Karpas-422 (cell line): Measurements from ENCODE around the gene TRIB2. TPM values are rescaled to one million over a fixed set of nuclear protein-coding genes. Genes with fewer than 3 reads are reported as not detected.

ENCODE experiments used
- DNase-seq: peaks from one replicate; pipeline ENCODE4 v3.0.0-alpha.2; 2015
- H2AFZ ChIP-seq: fragments of 200-600 bp; sonication (generic); 2 replicates; pipeline ENCODE4 v1.6.1; 2014; ENCODE audit warnings: antibody characterized with exemption, low read length, mixed read lengths
- H3K27ac ChIP-seq: fragments of 200-600 bp; sonication (generic); 2 replicates; pipeline ENCODE4 v1.5.1; 2014; ENCODE audit warnings: mild to moderate bottlenecking, low read length, moderate library complexity
- H3K27me3 ChIP-seq: fragments of 200-600 bp; sonication (generic); 2 replicates; pipeline ENCODE4 v1.6.1; 2014; ENCODE audit warnings: low read length, mixed read lengths
- H3K36me3 ChIP-seq: fragments of 200-600 bp; sonication (generic); 2 replicates; pipeline ENCODE4 v1.6.1; 2014; ENCODE audit warnings: low read length, mixed read lengths; ENCODE audit not compliant: insufficient read depth
- H3K4me1 ChIP-seq: fragments of 200-600 bp; sonication (generic); 2 replicates; pipeline ENCODE4 v1.6.1; 2014; ENCODE audit warnings: mild to moderate bottlenecking, low read length, mixed read lengths
- H3K4me2 ChIP-seq: fragments of 200-600 bp; sonication (generic); 2 replicates; pipeline ENCODE4 v1.6.1; 2014; ENCODE audit warnings: low read length, low read depth, mild to moderate bottlenecking; ENCODE audit not compliant: poor library complexity, severe bottlenecking
- H3K4me3 ChIP-seq: fragments of 200-600 bp; sonication (generic); 2 replicates; pipeline ENCODE4 v1.5.1; 2014; ENCODE audit warnings: mild to moderate bottlenecking, antibody characterized with exemption, low read length, mixed read lengths
- H3K79me2 ChIP-seq: fragments of 200-600 bp; sonication (generic); 2 replicates; pipeline ENCODE4 v1.6.1; 2014; ENCODE audit warnings: mild to moderate bottlenecking, low read length, mixed read lengths
- H3K9ac ChIP-seq: fragments of 200-600 bp; sonication (generic); 2 replicates; pipeline ENCODE4 v1.6.0; 2014; ENCODE audit warnings: low read length
- H3K9me2 ChIP-seq: fragments of 200-600 bp; sonication (generic), shearing (Covaris generic); replicated peaks from 2 replicates; pipeline ENCODE4 v1.6.0; 2014; ENCODE audit warnings: mild to moderate bottlenecking, low read length, moderate library complexity; ENCODE audit not compliant: insufficient read depth
- H3K9me3 ChIP-seq: fragments of 300-700, 200-600 bp; sonication (generic); 2 replicates; pipeline ENCODE4 v1.6.1; 2014; ENCODE audit warnings: low read length, mixed read lengths
- H4K20me1 ChIP-seq: fragments of 200-600 bp; sonication (generic); 2 replicates; pipeline ENCODE4 v1.6.1; 2014; ENCODE audit warnings: mild to moderate bottlenecking, antibody characterized with exemption, low read length, low read depth; ENCODE audit not compliant: insufficient read depth
- total RNA-seq: library from RNA; depleted of rRNA; stranded (reverse); fragments of >200 nt; shearing (Covaris generic); gene quantifications from 2 replicates; pipeline ENCODE4 v1.2.3, GENCODE V29; 2014; ENCODE audit warnings: low replicate concordance

Gene TRIB2
- total RNA-seq, 1 experiment from 2014 or later: 188 TPM

GRCh38 chr2:12704378-12704777 is 12.4 kb upstream of the TRIB2 start:
- H3K9ac ChIP-seq: no peak overlapping the region
- DNase-seq: no peak
- H2AFZ ChIP-seq: no peak overlapping the region

GRCh38 chr2:12705230-12705629 is 11.5 kb upstream of the TRIB2 start:
- Histone ChIP-seq H3K4me1 (peaks cover 3% of the 10 kb centered on the region; the same call in 1 of the 2 replicates), H3K27ac (no peak overlapping the region)
- no peak for DNase-seq

More at GRCh38 chr2:12704378-12704777, 12.4 kb upstream of the TRIB2 start:
- no peaks in the 10 kb centered on the region for H3K79me2 ChIP-seq
- H3K4me3 ChIP-seq: no peak overlapping the region
- no peak overlapping the region for H3K27ac ChIP-seq
- H3K27me3 ChIP-seq: no peaks in the 10 kb centered on the region
- H3K9me2 ChIP-seq: no peaks in the 10 kb centered on the region
- peaks cover 3% of the 10 kb centered on the region; the same call in 1 of the 2 replicates for H3K4me1 ChIP-seq
- no peaks in the 10 kb centered on the region for H3K9me3 ChIP-seq
- H4K20me1 ChIP-seq: no peaks in the 10 kb centered on the region
- no peaks in the 10 kb centered on the region for H3K36me3 ChIP-seq
- H3K4me2 ChIP-seq: no peak overlapping the region

GRCh38 chr2:12705742-12706141 is 11.0 kb upstream of the TRIB2 start:
- peaks cover 3% of the 10 kb centered on the region; the same call in 1 of the 2 replicates for H3K4me1 ChIP-seq
- H2AFZ ChIP-seq: no peak overlapping the region
- no peaks in the 10 kb centered on the region for H3K36me3 ChIP-seq
- no peak overlapping the region for H3K9ac ChIP-seq
- no peak overlapping the region for H3K27ac ChIP-seq
- no peaks in the 10 kb centered on the region for H4K20me1 ChIP-seq
- H3K4me3 ChIP-seq: no peak overlapping the region
- H3K4me2 ChIP-seq: no peak overlapping the region
- no peaks in the 10 kb centered on the region for H3K9me3 ChIP-seq
- H3K9me2 ChIP-seq: no peaks in the 10 kb centered on the region
- H3K27me3 ChIP-seq: no peaks in the 10 kb centered on the region
- no peaks in the 10 kb centered on the region for H3K79me2 ChIP-seq
- no peak for DNase-seq

More at GRCh38 chr2:12705230-12705629, 11.5 kb upstream of the TRIB2 start:
- Histone ChIP-seq H2AFZ (no peak overlapping the region), H3K36me3 (no peaks in the 10 kb centered on the region), H3K79me2 (no peaks in the 10 kb centered on the region), H3K27me3 (no peaks in the 10 kb centered on the region), H4K20me1 (no peaks in the 10 kb centered on the region), H3K9ac (no peak overlapping the region), H3K9me2 (no peaks in the 10 kb centered on the region), H3K9me3 (no peaks in the 10 kb centered on the region), H3K4me3 (no peak overlapping the region), H3K4me2 (no peak overlapping the region)

GRCh38 chr2:12708508-12709206 is 8.1 kb upstream of the TRIB2 start:
- Histone ChIP-seq H3K27ac (no peak overlapping the region), H3K27me3 (no peaks in the 10 kb centered on the region), H3K4me2 (no peak overlapping the region), H3K79me2 (no peaks in the 10 kb centered on the region), H4K20me1 (no peaks in the 10 kb centered on the region), H3K9me3 (no peaks in the 10 kb centered on the region), H3K4me1 (peaks cover 3% of the 10 kb centered on the region; the same call in 1 of the 2 replicates), H3K36me3 (no peaks in the 10 kb centered on the region), H3K4me3 (no peak overlapping the region), H3K9ac (no peak overlapping the region), H3K9me2 (no peaks in the 10 kb centered on the region), H2AFZ (no peak overlapping the region)
- no peak for DNase-seq

GRCh38 chr2:12709207-12709522 is 7.6 kb upstream of the TRIB2 start:
- H3K4me3 ChIP-seq: no peak overlapping the region
- no peaks in the 10 kb centered on the region for H3K9me2 ChIP-seq
- no peaks in the 10 kb centered on the region for H3K36me3 ChIP-seq
- no peaks in the 10 kb centered on the region for H3K79me2 ChIP-seq
- H3K4me1 ChIP-seq: peaks cover 3% of the 10 kb centered on the region; the same call in 1 of the 2 replicates
- no peaks in the 10 kb centered on the region for H3K27me3 ChIP-seq
- no peak for DNase-seq
- H3K4me2 ChIP-seq: no peak overlapping the region
- H3K9ac ChIP-seq: no peak overlapping the region
- H2AFZ ChIP-seq: no peak overlapping the region
- H4K20me1 ChIP-seq: no peaks in the 10 kb centered on the region
- H3K9me3 ChIP-seq: no peaks in the 10 kb centered on the region
- no peak overlapping the region for H3K27ac ChIP-seq

GRCh38 chr2:12710301-12710700 is 6.4 kb upstream of the TRIB2 start:
- H3K4me1 ChIP-seq: peaks cover 6% of the 10 kb centered on the region
- H4K20me1 ChIP-seq: no peaks in the 10 kb centered on the region
- no peak overlapping the region for H3K4me3 ChIP-seq
- no peaks in the 10 kb centered on the region for H3K36me3 ChIP-seq
- H3K79me2 ChIP-seq: no peaks in the 10 kb centered on the region
- H2AFZ ChIP-seq: no peak overlapping the region
- H3K9me3 ChIP-seq: no peaks in the 10 kb centered on the region
- no peaks in the 10 kb centered on the region for H3K9me2 ChIP-seq
- no peak for DNase-seq
- H3K9ac ChIP-seq: no peak overlapping the region
- H3K4me2 ChIP-seq: no peak overlapping the region
- no peaks in the 10 kb centered on the region for H3K27me3 ChIP-seq
- H3K27ac ChIP-seq: no peak overlapping the region

GRCh38 chr2:12711339-12711738 is 5.4 kb upstream of the TRIB2 start:
- no peaks in the 10 kb centered on the region; the same call in 1 of the 2 replicates for H3K79me2 ChIP-seq
- no peak overlapping the region for H3K9ac ChIP-seq
- peaks cover 14% of the 10 kb centered on the region for H3K4me1 ChIP-seq
- no peak for DNase-seq
- no peaks in the 10 kb centered on the region for H3K27me3 ChIP-seq
- H3K9me2 ChIP-seq: no peaks in the 10 kb centered on the region
- H3K4me2 ChIP-seq: no peak overlapping the region
- H3K27ac ChIP-seq: no peak overlapping the region
- H2AFZ ChIP-seq: no peak overlapping the region
- no peak overlapping the region for H3K4me3 ChIP-seq
- no peaks in the 10 kb centered on the region for H4K20me1 ChIP-seq
- no peaks in the 10 kb centered on the region for H3K36me3 ChIP-seq
- H3K9me3 ChIP-seq: no peaks in the 10 kb centered on the region

GRCh38 chr2:12712881-12713280 is 3.9 kb upstream of the TRIB2 start:
- peaks cover 11% of the 10 kb centered on the region for H3K79me2 ChIP-seq
- no peaks in the 10 kb centered on the region for H3K36me3 ChIP-seq
- H3K9me2 ChIP-seq: no peaks in the 10 kb centered on the region
- no peak overlapping the region for H3K9ac ChIP-seq
- H3K9me3 ChIP-seq: no peaks in the 10 kb centered on the region
- DNase-seq: no peak
- no peak overlapping the region for H3K4me2 ChIP-seq
- no peaks in the 10 kb centered on the region for H3K27me3 ChIP-seq
- no peak overlapping the region for H3K27ac ChIP-seq
- no peak overlapping the region for H2AFZ ChIP-seq
- H3K4me3 ChIP-seq: no peak overlapping the region
- H3K4me1 ChIP-seq: peaks cover 14% of the 10 kb centered on the region
- H4K20me1 ChIP-seq: no peaks in the 10 kb centered on the region
